Activated CD8-positive, alpha-beta T cell treated with anti-CD3 and anti-CD28 coated beads, Interleukin-2, amount 10 ng/mL, durations not matched to agents 7 days and 5 days (primary cell): ENCODE data around the gene NECTIN3. TPM values are rescaled to one million over a fixed set of nuclear protein-coding genes. Genes with fewer than 3 reads are reported as not detected.

Experiments used
- ATAC-seq: fragments of 150-1000 bp; cut with Tn5 transposase; one replicate; pipeline ENCODE4 v1.10.0; 2021; ENCODE audit warnings: moderate library complexity
- CTCF ChIA-PET: fragments of 350-600 bp; sonication (Branson Sonifier 250); formaldehyde crosslinking; loops from one replicate; lab custom pipeline; 2021; ENCODE audit warnings: antibody characterized with exemption; lab: Charles Lee
- POLR2A ChIA-PET: fragments of 350-600 bp; sonication (Branson Sonifier 250); formaldehyde crosslinking; loops from one replicate; lab custom pipeline; 2021; ENCODE audit warnings: antibody characterized with exemption; lab: Charles Lee
- DNase-seq: peaks from one replicate; pipeline ENCODE4 v3.0.0-alpha.2; 2020
- H3K27ac Mint-ChIP-seq: one replicate; pipeline ENCODE4 v1.8.0; 2021; ENCODE audit warnings: mild to moderate bottlenecking, mixed read lengths
- H3K27me3 Mint-ChIP-seq: one replicate; pipeline ENCODE4 v1.8.0; 2021; ENCODE audit warnings: low read depth, mixed read lengths
- H3K36me3 Mint-ChIP-seq: one replicate; pipeline ENCODE4 v1.8.0; 2021; ENCODE audit warnings: low read depth, mixed read lengths
- H3K4me1 Mint-ChIP-seq: one replicate; pipeline ENCODE4 v1.8.0; 2021; ENCODE audit warnings: low read depth, mixed read lengths
- H3K4me3 Mint-ChIP-seq: one replicate; pipeline ENCODE4 v1.8.0; 2021; ENCODE audit warnings: mild to moderate bottlenecking, mixed read lengths
- H3K9me3 Mint-ChIP-seq: one replicate; pipeline ENCODE4 v1.8.0; 2022; ENCODE audit warnings: mixed read lengths; ENCODE audit not compliant: insufficient read depth
- total RNA-seq, 2 experiments: library from RNA; stranded (reverse); gene quantifications; one replicate each; pipeline ENCODE4 v1.2.3, GENCODE V29; 2021

NECTIN3 gene
- total RNA-seq, 2 experiments from 2014 or later: 6.1 to 7.6 TPM

DNA sequence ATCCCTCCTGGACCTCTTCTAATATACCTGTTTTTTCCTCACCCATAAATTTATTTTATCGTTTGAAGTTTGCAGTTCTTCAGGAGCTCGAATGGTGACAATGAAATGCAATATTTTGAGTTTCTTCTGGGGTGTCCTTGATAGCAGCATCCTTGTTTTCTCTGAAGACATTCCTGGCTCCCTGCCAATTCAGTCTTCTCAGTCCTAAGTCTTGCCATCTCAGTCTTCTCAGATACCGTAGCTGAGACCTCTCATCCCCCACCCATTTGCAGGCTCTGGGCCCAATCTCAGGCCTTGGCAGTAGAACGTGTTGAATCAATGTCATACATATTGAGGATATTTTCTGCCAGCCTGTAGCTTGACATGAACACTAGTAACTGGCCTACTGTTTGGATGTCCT is 140.9 kb downstream of the NECTIN3 start:
- ChIA-PET CTCF (interaction anchor here (1.0 to 1.9 kb wide), 4 partner anchors 12 to 333 kb away, joined by 3 to 6 read pairs (median 3); no protein-coding TSS in a partner anchor), POLR2A (no interaction called here)
- ATAC-seq: no peak

DNA sequence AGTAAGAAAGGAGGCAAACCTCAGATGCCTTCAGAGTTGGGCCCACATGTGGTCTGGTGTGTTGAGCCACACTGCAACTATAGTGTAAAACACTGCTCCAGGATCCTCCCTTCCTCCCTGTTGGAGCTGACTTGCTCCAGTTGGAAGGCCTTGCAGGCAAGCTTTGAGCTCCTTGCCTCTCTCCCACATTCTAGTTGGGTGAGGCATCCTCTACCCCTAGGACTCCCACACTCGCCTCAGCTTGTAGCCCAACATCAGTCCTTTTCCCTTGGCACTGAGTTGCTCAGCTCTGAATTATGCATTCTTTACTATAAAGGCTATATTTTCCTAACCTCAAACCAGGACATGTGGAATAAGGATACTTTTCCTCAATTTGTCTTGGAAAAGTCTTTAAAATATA is 143.9 kb downstream of the NECTIN3 start:
- no peaks in the 10 kb centered on the region for H3K36me3 Mint-ChIP-seq
- H3K4me3 Mint-ChIP-seq: no peak overlapping the region
- DNase-seq (no peak), ATAC-seq (no peak)
- no peak overlapping the region for H3K27ac Mint-ChIP-seq
- POLR2A ChIA-PET: interaction anchor here (0.7 kb wide), 1 partner anchor 354 kb away, joined by 3 read pairs; no protein-coding TSS in a partner anchor
- CTCF ChIA-PET: no interaction called here
- H3K27me3 Mint-ChIP-seq: no peaks in the 10 kb centered on the region
- H3K4me1 Mint-ChIP-seq: no peaks in the 10 kb centered on the region
- H3K9me3 Mint-ChIP-seq: no peaks in the 10 kb centered on the region

More for the DNA sequence above, 140.9 kb downstream of the NECTIN3 start:
- DNase-seq: no peak
- no peak overlapping the region for H3K4me3 Mint-ChIP-seq
- no peak overlapping the region for H3K27ac Mint-ChIP-seq
- H3K4me1 Mint-ChIP-seq: no peaks in the 10 kb centered on the region
- no peaks in the 10 kb centered on the region for H3K27me3 Mint-ChIP-seq
- no peaks in the 10 kb centered on the region for H3K36me3 Mint-ChIP-seq
- no peaks in the 10 kb centered on the region for H3K9me3 Mint-ChIP-seq

DNA sequence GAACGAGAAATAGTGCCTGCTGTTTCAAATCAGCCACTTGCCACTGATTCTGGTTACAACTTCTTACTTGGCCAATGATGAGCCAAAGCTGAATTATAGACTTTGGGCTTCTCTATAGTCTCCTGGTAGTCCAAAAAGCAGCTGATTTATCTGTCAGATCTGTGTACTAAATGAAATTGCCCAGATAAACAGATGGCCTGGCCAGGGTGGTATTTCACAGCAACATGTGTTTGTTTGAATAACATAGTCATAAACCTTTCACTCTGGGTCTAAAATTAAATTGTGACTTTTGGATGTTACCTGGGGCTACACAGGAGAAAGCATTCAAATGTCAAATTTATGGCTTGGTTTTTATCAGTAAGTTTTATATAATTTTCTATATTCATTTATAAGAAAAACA is 147.0 kb downstream of the NECTIN3 start:
- ChIA-PET POLR2A (no interaction called here), CTCF (interaction anchor here (1.0 kb wide), 1 partner anchor 120 kb away, joined by 3 read pairs; no protein-coding TSS in a partner anchor)
- H3K36me3 Mint-ChIP-seq: no peaks in the 10 kb centered on the region
- H3K4me3 Mint-ChIP-seq: no peak overlapping the region
- no peaks in the 10 kb centered on the region for H3K4me1 Mint-ChIP-seq
- no peaks in the 10 kb centered on the region for H3K9me3 Mint-ChIP-seq
- no peak for DNase-seq
- ATAC-seq: no peak
- no peaks in the 10 kb centered on the region for H3K27me3 Mint-ChIP-seq
- no peak overlapping the region for H3K27ac Mint-ChIP-seq

DNA sequence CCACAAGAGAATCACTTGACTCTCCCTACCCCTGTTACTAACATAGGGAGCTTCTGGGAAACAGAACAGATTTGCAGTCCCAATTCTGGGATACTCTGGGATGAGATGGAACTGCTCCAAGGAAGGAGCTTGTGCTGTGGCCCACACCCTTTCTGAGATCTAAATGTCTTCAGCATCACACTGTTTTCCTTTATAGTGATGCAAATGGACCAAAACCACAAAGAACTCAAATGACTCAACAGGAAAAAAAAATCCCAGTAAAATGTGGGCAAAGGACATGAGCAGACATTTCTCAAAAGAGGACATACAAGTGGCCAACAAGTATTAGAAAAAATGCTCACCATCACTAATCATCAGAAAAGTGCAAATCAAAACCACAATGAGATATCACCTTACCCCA is 155.6 kb downstream of the NECTIN3 start:
- CTCF ChIA-PET: no interaction called here
- DNase-seq (no peak), ATAC-seq (no peak)
- H3K4me3 Mint-ChIP-seq: no peak overlapping the region
- peaks cover 18% of the 10 kb centered on the region for H3K4me1 Mint-ChIP-seq
- H3K9me3 Mint-ChIP-seq: peaks cover 17% of the 10 kb centered on the region
- no peak overlapping the region for H3K27ac Mint-ChIP-seq
- peaks cover 9% of the 10 kb centered on the region for H3K36me3 Mint-ChIP-seq
- POLR2A ChIA-PET: no interaction called here
- no peaks in the 10 kb centered on the region for H3K27me3 Mint-ChIP-seq

DNA sequence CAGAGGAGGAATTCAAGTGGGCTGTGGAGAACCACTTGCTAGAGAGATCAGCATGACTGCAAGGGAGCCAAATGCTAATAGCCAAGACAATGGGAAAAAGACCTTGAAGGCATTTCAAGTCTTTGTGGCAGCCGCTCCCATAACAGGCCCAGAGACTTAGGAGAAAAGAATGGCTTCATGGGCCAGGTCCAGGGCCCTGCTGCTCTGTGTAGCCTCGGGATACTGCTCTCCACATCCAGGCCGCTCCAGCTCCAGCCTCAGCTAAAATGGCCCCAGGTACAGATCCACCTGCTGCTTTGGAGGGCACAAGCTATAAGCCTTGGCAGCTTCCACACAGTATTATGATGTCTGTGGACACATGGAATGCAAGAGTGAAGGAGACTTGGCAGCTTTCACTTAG is 157.7 kb downstream of the NECTIN3 start:
- Mint-ChIP-seq H3K36me3 (peaks cover 16% of the 10 kb centered on the region), H3K27ac (no peak overlapping the region), H3K4me3 (no peak overlapping the region), H3K4me1 (peaks cover 24% of the 10 kb centered on the region), H3K27me3 (no peaks in the 10 kb centered on the region), H3K9me3 (peaks cover 24% of the 10 kb centered on the region)
- ChIA-PET POLR2A (no interaction called here), CTCF (interaction anchor here (0.7 kb wide), 1 partner anchor 8 kb away, joined by 3 read pairs; no protein-coding TSS in a partner anchor)
- DNase-seq: no peak
- no peak for ATAC-seq

DNA sequence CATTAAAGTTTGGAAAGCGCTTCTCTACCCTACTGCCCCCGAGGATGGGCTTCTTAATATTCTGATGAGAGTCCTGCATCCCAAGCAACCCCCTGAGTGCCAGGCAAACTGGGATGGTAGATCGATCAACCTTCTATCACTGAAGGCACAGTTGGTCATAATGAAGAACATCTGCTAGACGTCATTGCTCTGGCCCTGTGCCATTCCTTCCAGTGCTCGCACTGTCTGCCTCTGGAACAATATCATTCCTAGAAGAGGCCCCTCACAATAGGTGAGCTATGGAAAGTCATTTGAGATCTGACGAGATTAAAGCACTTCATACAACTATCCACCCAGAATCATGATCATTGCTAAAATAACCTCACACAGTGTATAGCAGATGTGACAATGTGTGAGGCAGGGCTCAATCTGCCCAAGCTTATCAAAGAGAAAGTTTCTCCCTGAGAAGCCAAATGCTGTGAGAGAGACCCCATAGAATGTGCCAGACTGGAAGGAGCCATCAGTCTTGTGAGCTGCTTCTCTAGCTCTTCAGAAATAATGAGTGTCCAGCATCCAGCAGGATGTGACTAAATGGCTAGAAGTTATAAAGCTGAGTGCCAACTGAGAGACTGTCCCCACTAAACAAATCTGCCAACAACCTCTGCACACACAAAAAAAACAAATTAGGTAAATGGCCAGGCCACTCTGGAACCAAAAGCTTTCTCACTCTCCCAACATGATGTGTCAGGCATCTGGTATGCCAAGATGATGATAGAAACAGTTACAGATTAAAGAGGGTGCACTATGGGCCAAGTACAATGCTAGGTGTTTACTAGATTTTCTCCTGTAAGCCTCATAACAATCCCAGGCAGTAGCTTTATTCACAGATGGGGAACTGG is 165.5 kb downstream of the NECTIN3 start:
- CTCF ChIA-PET: interaction anchor here (1.0 to 1.3 kb wide), 3 partner anchors 8 to 73 kb away, joined by 3 to 5 read pairs (median 3); no protein-coding TSS in a partner anchor
- H3K4me3 Mint-ChIP-seq: no peak overlapping the region
- peak overlapping the region; percentile 92 for H3K27ac Mint-ChIP-seq
- H3K9me3 Mint-ChIP-seq: peaks cover 13% of the 10 kb centered on the region
- no peaks in the 10 kb centered on the region for H3K27me3 Mint-ChIP-seq
- H3K4me1 Mint-ChIP-seq: peaks cover 47% of the 10 kb centered on the region
- ATAC-seq (no peak), DNase-seq (no peak)
- POLR2A ChIA-PET: interaction anchor here (0.7 kb wide), 1 partner anchor 16 kb away, joined by 3 read pairs; no protein-coding TSS in a partner anchor
- H3K36me3 Mint-ChIP-seq: peaks cover 42% of the 10 kb centered on the region

DNA sequence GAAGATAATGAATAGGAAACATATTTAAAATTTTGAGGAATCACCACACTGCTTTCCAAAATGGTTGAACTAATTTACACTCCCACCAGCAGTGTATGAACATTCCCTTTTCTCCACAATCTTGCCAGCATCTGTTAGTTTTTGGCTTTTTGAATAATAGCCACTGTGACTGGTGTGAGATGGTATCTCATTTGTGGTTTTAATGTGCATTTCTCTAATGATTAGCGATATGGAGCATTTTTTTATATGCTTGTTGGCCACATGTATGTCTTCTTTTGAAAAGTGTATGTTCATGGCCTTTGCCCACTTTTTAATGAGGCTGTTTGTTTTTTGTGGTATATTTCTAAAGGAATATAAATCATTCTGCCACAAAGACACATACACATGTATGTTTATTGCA is 166.3 kb downstream of the NECTIN3 start:
- POLR2A ChIA-PET: no interaction called here
- Mint-ChIP-seq H3K27ac (peak overlapping the region; percentile 92), H3K9me3 (peaks cover 12% of the 10 kb centered on the region), H3K27me3 (no peaks in the 10 kb centered on the region), H3K36me3 (peaks cover 39% of the 10 kb centered on the region), H3K4me1 (peaks cover 47% of the 10 kb centered on the region), H3K4me3 (no peak overlapping the region)
- CTCF ChIA-PET: no interaction called here
- ATAC-seq (no peak), DNase-seq (no peak)

DNA sequence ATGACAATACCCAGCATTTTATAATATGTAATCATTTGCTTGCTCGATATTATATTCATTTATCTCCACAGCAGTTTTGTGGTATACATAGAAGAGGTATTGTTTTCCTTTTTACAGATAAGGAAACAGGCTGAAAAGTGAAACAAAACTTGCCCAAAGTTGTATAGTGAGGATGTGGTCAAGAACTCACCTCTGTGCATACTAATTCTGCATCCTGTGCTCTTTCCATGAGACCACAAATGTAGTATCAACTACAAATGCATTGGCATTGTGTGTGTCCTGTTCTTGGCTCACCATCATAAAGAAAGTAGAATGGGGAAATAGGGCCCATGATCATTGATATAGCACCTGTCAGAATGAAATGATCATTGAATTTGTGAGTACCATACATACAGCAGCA is 167.3 kb downstream of the NECTIN3 start:
- Mint-ChIP-seq H3K27me3 (no peaks in the 10 kb centered on the region), H3K36me3 (peaks cover 37% of the 10 kb centered on the region), H3K4me3 (peak overlapping the region; percentile 16), H3K9me3 (peaks cover 9% of the 10 kb centered on the region), H3K4me1 (peaks cover 45% of the 10 kb centered on the region), H3K27ac (peak overlapping the region; percentile 81)
- CTCF ChIA-PET: no interaction called here
- POLR2A ChIA-PET: no interaction called here
- DNase-seq (peak; percentile 68), ATAC-seq (peak; percentile 96)

DNA sequence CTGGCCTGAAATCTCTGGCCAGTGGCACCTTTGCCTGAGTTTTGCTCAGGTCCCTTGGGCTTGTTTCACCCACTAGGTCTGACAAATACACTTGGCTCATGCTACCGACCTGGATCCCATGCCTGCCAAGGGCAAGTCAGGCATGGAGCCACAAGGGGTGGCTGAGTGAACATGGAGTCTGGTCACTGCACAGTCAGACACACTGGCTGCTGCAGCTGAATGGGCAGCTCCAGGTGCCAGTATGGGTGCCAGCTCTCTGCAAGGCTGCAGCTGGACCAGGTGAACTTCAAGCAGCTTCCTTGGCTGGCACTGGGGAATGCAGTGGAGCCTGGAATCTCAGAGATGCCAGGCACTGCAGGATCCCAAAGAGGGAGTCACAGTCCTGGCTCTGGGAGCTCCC is 170.3 kb downstream of the NECTIN3 start:
- Mint-ChIP-seq H3K4me3 (no peak overlapping the region), H3K27me3 (no peaks in the 10 kb centered on the region), H3K9me3 (peaks cover 4% of the 10 kb centered on the region), H3K36me3 (peaks cover 30% of the 10 kb centered on the region), H3K4me1 (peaks cover 39% of the 10 kb centered on the region), H3K27ac (no peak overlapping the region)
- CTCF ChIA-PET: no interaction called here
- ATAC-seq (no peak), DNase-seq (no peak)
- POLR2A ChIA-PET: no interaction called here
